Fibroblast of mammary gland (primary cell): ENCODE data around the gene CATSPERZ.

Experiments
- DNase-seq: peaks from one replicate; pipeline ENCODE4 v3.0.0-alpha.2; 2010; ENCODE audit warnings: low read depth
- H3K4me3 ChIP-seq: 2 replicates; pipeline ENCODE4 v1.5.1; 2011; ENCODE audit warnings: low read depth, mild to moderate bottlenecking, low read length, moderate library complexity; ENCODE audit not compliant: control insufficient read depth
- CTCF ChIP-seq: conservative IDR thresholded peaks from 2 replicates; pipeline ENCODE4 v1.5.1; 2011; ENCODE audit warnings: low read depth, low read length, inconsistent platforms; ENCODE audit not compliant: control insufficient read depth, insufficient read depth

CATSPERZ gene

GRCh38 chr11:64291752-64292459, 8.3 kb upstream of the CATSPERZ start:
- H3K4me3 ChIP-seq, result no peak overlapping the region
- TF ChIP-seq CTCF, result no peak
- DNase-seq, result no peak

GRCh38 chr11:64292460-64293254, 7.5 kb upstream of the CATSPERZ start:
- TF ChIP-seq CTCF, result no peak
- DNase-seq, result no peak
- no peak overlapping the region for H3K4me3 ChIP-seq

- no peak overlapping the region for H3K4me3 ChIP-seq
- TF ChIP-seq CTCF, result no peak
- DNase-seq, result no peak
These were observed 5.4 kb upstream of the CATSPERZ start for GRCh38 chr11:64294774-64295173.

- no peak overlapping the region for H3K4me3 ChIP-seq
- TF ChIP-seq CTCF, result no peak
- DNase-seq, result no peak
These were observed 4.4 kb upstream of the CATSPERZ start for GRCh38 chr11:64295760-64296159.

GRCh38 chr11:64296236-64296635, 3.9 kb upstream of the CATSPERZ start:
- TF ChIP-seq CTCF, result no peak
- no peak overlapping the region for H3K4me3 ChIP-seq
- DNase-seq, result no peak

- no peak overlapping the region for H3K4me3 ChIP-seq
- no peak for DNase-seq
- no peak for TF ChIP-seq CTCF
These were observed 3.1 kb upstream of the CATSPERZ start for GRCh38 chr11:64296830-64297698.
